ENCODE measurements around the gene KLF15. TPM values are rescaled to one million over a fixed set of nuclear protein-coding genes. Genes with fewer than 3 reads are reported as not detected.
A peak's percentile ranks its signal among the peaks of the same experiment; 100 is the strongest.

The KLF15 gene
- total and polyA plus RNA-seq, 2 experiments from 2014 or later = 3.5 to 19.8 TPM

DNA sequence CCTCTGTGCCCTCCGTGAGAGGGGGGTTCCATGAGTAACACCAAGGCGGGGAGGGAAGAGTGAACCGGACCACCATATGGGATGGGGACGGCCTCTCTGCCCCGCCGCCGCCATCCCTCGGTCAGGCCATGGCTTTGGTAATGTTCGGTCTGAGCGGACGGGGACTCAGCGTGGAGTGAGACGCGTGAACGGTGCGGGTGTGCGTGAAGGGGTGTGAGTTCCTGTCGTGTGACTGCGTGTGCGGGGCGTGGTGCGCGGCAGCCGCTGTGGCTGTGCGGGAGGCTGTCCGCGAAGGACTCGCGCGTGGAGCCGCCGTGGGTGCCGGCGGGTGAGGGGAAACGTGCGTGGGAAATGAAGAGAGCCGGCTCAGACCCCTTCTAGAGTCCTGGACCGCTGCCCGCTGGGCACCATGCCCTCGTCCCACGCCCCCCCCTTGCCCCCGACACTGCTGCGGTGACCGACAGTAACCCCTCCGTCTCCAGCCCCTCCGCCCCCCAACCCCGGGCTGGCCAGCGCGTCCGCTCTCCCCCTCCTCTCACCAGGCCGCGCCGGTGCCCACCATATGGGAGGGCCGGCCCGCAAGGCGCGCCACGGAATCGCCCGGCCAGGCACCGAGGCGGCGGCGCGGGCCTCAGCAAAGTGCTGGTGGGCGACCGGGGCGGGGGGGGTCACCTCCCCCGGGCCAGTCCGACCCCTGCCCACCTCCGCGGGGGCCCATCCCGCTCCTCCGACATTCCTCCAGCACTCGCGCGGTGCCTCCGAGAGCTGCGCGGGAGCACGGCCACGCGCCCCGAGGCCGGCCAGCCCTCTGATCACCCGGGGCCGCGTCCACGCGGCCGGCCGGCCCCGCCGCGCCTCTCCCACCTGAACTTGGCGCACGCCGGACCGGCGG is 589 bp downstream of the KLF15 start:
- peaks cover 24% of the 10 kb centered on the region for H3K27me3 Mint-ChIP-seq (ENCODE audit: insufficient read depth, low read depth, poor library complexity)
- peaks cover 21% of the 10 kb centered on the region for H3K27me3 ChIP-seq (ENCODE audit: insufficient read depth)
- H3K36me3 ChIP-seq (ENCODE audit: insufficient read depth) = no peaks in the 10 kb centered on the region; the same call in 1 of the 2 replicates
- H3K79me2 ChIP-seq (replicated peaks; ENCODE audit: insufficient read depth) = no peaks in the 10 kb centered on the region
- no peak overlapping the region for H2AFZ ChIP-seq
- H3K27ac Mint-ChIP-seq = peak overlapping the region; percentile 90
- no peak overlapping the region for H3K27ac ChIP-seq (ENCODE audit: low read depth)
- peaks cover 5% of the 10 kb centered on the region; the same call in 1 of the 2 replicates for H3F3A ChIP-seq (replicated peaks; ENCODE audit: low read depth)
- no peaks in the 10 kb centered on the region for H3K9me3 Mint-ChIP-seq
- peak overlapping the region; percentile 69 for H3K4me3 ChIP-seq
- peaks cover 16% of the 10 kb centered on the region for H3K4me1 ChIP-seq (ENCODE audit: insufficient read depth)
- peaks cover 21% of the 10 kb centered on the region for H3K4me1 Mint-ChIP-seq
- ATAC-seq (peak; percentile 26), DNase-seq (ENCODE audit: low spot score) (peak; percentile 41)
- no peaks in the 10 kb centered on the region for H3K9me2 ChIP-seq (ENCODE audit: insufficient read depth)
- TF ChIP-seq, protein P1, sequence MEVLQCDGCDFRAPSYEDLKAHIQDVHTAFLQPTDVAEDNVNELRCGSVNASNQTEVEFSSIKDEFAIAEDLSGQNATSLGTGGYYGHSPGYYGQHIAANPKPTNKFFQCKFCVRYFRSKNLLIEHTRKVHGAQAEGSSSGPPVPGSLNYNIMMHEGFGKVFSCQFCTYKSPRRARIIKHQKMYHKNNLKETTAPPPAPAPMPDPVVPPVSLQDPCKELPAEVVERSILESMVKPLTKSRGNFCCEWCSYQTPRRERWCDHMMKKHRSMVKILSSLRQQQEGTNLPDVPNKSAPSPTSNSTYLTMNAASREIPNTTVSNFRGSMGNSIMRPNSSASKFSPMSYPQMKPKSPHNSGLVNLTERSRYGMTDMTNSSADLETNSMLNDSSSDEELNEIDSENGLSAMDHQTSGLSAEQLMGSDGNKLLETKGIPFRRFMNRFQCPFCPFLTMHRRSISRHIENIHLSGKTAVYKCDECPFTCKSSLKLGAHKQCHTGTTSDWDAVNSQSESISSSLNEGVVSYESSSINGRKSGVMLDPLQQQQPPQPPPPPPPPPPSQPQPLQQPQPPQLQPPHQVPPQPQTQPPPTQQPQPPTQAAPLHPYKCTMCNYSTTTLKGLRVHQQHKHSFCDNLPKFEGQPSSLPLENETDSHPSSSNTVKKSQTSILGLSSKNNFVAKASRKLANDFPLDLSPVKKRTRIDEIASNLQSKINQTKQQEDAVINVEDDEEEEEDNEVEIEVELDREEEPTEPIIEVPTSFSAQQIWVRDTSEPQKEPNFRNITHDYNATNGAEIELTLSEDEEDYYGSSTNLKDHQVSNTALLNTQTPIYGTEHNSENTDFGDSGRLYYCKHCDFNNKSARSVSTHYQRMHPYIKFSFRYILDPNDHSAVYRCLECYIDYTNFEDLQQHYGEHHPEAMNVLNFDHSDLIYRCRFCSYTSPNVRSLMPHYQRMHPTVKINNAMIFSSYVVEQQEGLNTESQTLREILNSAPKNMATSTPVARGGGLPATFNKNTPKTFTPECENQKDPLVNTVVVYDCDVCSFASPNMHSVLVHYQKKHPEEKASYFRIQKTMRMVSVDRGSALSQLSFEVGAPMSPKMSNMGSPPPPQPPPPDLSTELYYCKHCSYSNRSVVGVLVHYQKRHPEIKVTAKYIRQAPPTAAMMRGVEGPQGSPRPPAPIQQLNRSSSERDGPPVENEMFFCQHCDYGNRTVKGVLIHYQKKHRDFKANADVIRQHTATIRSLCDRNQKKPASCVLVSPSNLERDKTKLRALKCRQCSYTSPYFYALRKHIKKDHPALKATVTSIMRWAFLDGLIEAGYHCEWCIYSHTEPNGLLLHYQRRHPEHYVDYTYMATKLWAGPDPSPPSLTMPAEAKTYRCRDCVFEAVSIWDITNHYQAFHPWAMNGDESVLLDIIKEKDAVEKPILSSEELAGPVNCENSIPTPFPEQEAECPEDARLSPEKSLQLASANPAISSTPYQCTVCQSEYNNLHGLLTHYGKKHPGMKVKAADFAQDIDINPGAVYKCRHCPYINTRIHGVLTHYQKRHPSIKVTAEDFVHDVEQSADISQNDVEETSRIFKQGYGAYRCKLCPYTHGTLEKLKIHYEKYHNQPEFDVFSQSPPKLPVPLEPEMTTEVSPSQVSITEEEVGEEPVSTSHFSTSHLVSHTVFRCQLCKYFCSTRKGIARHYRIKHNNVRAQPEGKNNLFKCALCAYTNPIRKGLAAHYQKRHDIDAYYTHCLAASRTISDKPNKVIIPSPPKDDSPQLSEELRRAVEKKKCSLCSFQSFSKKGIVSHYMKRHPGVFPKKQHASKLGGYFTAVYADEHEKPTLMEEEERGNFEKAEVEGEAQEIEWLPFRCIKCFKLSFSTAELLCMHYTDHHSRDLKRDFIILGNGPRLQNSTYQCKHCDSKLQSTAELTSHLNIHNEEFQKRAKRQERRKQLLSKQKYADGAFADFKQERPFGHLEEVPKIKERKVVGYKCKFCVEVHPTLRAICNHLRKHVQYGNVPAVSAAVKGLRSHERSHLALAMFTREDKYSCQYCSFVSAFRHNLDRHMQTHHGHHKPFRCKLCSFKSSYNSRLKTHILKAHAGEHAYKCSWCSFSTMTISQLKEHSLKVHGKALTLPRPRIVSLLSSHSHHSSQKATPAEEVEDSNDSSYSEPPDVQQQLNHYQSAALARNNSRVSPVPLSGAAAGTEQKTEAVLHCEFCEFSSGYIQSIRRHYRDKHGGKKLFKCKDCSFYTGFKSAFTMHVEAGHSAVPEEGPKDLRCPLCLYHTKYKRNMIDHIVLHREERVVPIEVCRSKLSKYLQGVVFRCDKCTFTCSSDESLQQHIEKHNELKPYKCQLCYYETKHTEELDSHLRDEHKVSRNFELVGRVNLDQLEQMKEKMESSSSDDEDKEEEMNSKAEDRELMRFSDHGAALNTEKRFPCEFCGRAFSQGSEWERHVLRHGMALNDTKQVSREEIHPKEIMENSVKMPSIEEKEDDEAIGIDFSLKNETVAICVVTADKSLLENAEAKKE (CRISPR knock-in tag; IDR thresholded peaks at IDR 0.05) = no peak
- TF ChIP-seq EZH2 (IDR thresholded peaks at IDR 0.05; ENCODE audit: low read depth, unreplicated experiment) (no peak), CREB1 (CRISPR knock-in tag; IDR thresholded peaks at IDR 0.05; ENCODE audit: low read depth) (no peak)
- H3K36me3 Mint-ChIP-seq (ENCODE audit: low read depth) = peaks cover 10% of the 10 kb centered on the region
- no peaks in the 10 kb centered on the region for H4K20me1 ChIP-seq (replicated peaks; ENCODE audit: insufficient read depth)
- H3K4me2 ChIP-seq = peak overlapping the region; percentile 88
- peak overlapping the region; percentile 95 for H3K4me3 Mint-ChIP-seq
